Occipital lobe (tissue), 2 donors: Measurements from ENCODE around the gene PBX4. TPM values are rescaled to one million over a fixed set of nuclear protein-coding genes. Genes with fewer than 3 reads are reported as not detected.

Experiments
- DNase-seq: peaks from one replicate; lab custom pipeline; 2025; lab: John Stamatoyannopoulos, UW
- total RNA-seq: library from RNA; depleted of rRNA; stranded (reverse); fragments of >200 nt; gene quantifications from one replicate; pipeline ENCODE4 v1.2.3, GENCODE V29; 2014

Gene PBX4
- total RNA-seq, 1 donor from 2014 or later = 14.8 TPM

DNA sequence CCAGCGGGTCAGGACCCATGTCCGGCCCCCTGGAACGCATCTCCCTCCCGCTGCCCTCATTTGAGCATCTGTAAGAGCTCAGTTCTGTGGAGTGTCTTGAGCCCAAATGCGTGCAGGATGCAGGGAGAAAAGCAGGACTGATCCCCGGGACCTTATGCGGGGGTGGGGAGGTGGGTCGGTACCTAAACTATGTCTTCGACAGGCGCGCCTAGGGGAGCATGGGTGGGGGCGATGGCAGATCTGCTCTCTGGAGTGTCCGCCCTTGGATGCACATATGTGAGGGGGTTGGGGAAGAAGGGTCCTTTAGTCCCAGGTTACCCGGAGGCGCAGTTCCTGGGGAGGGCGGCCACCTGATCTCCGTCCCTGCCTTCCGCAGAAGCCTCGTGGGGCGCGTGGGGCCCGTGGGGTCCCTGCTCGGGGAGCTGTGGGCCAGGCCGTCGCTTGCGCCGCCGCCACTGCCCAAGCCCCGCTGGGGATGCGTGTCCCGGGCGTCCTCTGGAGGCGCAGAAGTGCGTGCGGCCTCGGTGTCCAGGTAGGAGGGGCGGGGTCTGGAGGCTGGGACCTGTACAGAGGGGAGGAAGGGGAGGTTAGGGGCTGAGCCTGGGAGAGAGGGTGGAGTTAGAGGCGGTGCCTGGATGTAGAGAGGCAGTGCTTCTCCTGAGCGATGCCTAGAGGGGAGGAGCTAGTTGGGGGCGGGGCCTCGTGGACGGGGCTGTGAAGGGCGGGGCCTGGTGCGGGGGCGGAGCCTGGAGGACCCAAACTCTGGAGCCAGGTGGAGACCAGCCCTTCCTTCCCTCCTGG lies 77.6 kb downstream of the PBX4 start:
- no peak for DNase-seq

GRCh38 chr19:19540064-19540714 lies 78.3 kb downstream of the PBX4 start:
- DNase-seq = no peak

- no peak for DNase-seq
These were observed 78.8 kb downstream of the PBX4 start for GRCh38 chr19:19539698-19540063.

- no peak for DNase-seq
These were observed 79.7 kb downstream of the PBX4 start for GRCh38 chr19:19538785-19539166.

DNA sequence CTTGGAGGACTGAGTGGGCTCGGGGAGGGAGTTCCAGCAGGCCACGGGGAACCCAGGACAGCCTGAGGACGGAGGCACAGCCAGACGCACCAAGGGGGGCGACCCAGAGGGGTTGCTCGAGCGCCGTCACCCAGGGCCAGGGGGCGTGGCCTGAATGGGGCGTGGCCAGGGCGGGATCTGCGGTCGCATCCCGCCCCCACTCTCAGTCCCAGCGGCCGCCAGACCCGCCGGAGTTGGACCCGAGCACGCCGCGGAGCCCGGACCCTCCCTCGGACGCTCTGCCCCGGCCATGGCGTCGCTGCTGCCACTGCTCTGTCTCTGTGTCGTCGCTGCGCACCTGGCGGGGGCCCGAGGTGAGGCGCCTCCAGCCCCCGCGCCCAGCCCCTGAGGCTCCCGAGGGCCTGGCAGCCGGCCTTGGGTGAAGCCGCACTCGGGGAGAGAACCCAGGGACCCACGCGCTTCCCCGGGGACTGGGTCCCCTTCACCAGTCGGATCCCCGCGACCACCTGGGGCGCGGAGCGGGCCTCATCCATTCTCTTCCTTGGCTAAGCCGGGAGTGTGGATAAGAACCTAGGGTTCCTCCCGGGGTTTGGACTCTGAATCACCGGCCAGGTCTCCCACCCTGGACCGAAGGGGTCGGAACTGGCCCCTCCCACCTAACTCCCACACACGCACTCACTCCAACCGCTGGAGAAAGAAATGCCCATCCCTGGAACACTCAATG lies 80.3 kb downstream of the PBX4 start, which contains the start of gene CILP2:
Gene CILP2 (plus strand): TSS at position 205 of the 724 bp plus-strand sequence. CDS start 85 bp downstream, at position 290.
- no peak for DNase-seq

DNA sequence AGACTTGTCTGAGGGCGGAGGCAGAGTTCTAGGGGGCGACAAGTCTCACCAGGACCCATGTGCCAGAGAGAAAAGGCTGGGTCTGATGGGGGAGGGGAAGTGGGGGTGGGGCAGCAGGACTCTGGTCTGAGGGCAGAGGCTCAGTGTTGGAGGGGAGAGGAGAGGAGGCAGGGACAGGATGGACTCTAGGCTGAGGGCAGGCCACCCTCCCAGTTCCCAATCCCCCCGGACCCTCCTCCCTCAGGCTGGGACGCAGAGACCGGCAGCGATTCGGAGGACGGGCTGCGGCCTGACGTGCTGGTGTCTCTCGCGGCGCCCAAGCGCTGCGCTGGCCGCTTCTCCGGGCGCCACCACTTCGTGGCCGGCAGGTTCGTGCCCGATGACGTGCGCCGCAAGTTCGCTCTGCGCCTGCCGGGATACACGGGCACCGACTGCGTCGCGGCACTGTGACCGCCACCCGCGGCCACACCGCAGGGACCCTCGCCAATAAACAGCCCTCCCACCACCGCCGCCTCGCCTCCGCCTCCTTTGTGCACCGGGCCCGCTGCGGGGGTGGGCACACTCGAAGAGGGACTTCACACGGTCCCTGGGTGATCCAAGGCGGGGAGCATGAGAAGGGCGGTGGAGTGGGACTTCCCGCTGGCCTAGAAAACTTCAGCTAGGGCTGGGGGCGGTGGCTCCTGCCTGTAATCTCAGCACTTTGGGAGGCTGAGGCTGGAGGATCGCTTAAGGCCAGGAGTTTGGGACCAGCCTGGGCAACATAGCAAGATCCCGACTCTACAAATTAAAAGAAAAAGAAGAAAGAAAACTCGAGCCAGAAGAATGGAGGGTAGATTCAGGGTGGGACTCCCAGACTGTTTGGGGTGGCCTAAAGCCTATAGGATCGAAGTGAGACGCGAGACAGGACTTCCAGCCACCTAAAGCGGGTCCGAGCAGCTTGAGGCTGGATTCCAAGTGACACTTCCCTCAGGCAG lies 81.1 kb downstream of the PBX4 start:
- DNase-seq = no peak

- DNase-seq = no peak
These were observed 82.9 kb downstream of the PBX4 start for GRCh38 chr19:19535311-19536191.

- DNase-seq = no peak
These were observed 83.8 kb downstream of the PBX4 start for GRCh38 chr19:19534556-19535265.

DNA sequence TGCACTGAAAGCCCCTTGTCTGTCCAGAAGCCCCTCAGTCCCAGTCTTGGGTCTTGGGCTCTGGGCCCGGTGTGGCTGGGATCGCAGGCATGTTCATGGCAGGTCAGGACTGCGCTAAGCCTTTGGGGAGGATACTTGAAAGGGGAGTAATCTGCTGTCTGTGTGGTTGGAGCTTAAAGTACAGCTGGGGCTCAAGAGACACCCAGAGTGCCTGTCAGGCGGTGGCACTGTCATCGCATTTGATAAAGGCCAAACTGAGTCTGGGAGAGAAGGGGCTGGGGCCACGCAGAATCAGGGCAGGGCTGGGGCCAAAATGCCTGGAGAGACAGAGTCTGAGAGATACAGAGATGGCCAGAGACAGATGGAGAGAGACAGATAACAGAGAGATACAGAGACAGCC lies 84.6 kb downstream of the PBX4 start:
- DNase-seq = no peak

DNA sequence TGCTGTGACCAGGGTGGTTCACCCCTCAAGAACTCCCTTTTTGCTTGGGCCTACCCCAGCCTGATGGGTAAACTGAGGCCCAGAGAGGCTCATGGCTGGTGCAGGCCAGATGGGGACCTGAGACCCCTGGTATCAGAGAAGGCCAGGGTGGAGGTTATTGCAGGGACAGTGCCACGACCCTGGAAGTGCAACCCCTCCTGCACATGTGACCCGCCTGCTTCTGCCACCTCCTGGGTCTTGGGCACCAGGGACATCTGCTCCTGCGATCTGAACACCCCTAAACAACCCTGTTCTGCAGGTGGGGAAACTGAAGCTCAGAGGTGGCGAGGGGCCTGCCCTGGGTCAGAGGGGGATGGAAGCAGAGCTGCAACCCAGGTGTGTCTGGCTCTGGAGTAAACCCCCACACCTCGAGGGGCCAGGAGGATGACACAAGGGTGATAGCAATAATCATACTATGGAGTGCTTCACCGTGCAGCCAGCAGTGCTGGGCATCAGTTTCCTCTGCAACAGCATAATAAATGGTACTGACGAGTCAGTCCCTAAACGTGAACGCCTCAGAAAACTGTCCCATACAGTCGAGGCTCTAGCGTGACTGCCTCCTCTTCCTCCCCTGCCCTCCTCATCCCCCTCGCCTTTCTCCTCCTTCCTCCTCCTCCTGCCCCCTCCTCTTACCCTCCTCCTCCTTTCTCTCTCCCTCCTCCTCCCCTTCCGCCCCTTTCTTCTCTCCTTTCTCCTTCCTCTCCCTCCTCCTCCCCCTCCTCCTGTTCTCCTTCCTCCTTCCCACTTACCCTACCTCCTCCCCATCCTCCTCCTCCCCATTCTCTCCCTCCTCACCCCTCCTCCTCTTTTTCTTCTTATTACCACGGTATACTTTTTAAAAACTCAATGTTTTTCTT lies 85.4 kb downstream of the PBX4 start:
- no peak for DNase-seq

DNA sequence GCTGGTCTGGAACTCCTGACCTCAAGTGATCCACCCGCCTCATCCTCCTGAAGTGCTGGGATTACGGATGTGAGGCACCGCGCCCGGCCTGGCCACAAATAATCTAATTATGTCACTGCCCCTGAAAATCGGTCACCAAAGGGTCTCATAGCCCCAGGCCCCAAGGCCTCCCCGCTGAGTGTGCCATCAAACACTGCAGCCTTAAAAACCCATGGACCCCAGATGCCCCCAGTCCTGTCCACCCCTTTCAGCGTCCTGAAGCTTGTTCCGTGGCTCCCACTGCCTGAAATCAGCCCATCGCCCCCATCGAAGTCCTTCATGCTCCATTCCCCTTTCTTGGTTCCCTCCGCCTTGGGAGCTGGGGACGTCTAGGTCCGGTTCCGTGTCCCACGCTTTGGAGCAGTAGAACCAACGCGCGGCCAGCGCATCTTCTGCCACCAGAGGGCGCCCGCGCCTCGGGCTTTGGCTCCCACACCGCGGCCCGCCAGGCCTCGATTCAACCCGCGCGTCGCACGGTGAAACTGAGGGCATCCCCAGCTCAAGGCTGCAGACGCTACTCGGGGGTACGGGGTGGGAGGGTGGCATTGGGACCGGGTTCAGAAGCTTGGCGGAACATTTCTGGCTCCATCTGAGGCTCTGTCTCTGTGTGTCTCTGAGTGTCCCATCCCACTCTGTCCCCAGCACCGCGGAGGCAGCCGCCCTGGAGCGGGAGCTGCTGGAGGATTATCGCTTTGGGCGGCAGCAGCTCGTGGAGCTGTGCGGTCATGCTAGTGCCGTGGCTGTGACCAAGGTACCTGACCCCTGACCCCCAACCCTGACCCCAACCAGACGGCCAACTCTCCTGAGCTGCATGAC lies 86.3 kb downstream of the PBX4 start:
- DNase-seq = peak; percentile 57

DNA sequence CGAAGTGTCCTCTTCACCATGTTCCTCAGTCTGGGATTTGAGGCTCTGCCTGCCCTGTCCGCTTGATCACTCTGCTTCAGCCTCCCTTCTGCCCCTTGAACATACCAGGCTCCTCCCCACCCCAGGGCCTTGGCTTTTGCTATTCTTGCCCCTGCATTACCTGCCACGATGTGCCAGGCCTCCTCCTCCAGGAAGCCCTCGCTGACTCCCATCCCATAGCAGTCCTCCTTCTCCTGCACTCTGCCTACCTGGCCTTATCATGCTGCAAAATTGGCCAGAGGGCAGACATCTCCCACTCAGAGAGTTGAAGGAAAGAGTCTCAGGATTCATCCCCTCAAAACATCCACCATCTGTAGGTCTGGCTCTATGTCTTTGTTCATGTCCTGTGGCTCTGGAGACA lies 87.6 kb downstream of the PBX4 start:
- no peak for DNase-seq

GRCh38 chr19:19530423-19530804 lies 88.1 kb downstream of the PBX4 start:
- peak; percentile 24 for DNase-seq

DNA sequence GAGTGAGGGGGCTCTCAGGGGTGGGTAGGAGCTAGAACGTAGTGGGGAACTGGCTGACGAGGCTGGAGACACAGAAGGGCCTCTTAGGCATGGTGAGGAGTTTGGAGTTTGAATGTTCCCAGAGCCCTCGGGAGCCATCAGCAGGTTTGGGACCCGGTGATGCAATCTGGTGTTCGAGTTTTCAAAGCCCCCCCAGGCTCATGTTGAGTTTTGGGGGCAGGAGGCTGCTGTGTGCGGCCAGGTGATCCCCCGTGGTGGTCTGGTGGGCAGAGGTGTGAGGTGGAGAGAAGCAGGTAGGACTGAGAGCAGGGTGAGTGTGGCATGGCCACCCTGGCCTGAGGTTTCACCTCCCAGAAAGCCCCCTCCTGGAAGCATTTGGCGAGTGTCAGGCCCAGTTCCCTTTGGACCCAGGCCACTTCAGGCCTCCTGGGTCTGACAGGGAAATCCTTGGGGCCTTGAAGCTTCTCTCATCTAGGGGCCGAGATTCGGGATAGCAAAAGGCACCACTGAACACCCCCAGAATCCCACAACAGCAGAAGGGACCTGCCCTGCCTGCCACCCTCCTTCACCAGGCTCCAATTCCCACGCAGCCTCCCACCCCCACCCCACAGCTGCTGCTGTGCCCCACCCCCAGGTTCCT lies 88.6 kb downstream of the PBX4 start:
- no peak for DNase-seq

DNA sequence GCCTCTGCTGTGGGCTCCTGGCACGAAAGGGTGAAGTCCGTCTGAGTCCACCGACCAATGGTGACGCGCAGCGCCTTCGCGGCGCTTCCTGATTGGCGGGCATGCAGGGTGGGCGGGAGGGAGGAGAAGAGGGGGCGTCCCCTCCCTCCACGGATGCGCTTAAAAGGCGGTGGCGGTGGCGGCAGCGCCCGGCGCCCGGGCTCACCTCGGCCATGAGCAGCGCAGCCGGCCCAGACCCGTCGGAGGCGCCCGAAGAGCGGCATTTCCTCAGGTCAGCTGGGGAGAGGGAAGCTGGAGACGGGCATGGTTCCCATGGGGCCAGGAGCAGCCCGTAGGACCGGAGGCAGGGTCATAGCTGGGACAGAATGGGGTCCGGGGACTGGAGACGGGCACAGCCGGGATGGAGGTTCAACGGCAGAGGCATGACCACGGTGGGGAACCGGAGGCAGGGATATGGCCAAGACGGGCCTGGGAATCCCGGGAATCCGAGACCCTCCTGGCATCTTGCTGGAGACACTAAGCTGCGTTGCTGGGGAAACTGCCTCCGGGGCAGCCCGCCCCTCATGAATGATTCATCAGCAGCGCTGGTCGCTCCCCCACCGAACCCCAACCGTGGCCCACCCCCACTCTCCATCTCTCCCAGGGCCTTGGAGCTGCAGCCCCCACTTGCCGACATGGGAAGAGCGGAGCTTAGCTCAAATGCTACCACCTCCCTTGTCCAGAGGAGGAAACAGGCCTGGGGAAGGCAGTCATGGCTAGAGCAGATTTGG lies 89.6 kb downstream of the PBX4 start, which contains the start of gene YJEFN3:
Gene YJEFN3 (plus strand): TSS at position 191 of the 770 bp plus-strand sequence. CDS start 22 bp downstream, at position 213.
- DNase-seq = peak; percentile 68
